Stimulated activated CD4-positive, alpha-beta T cell treated with anti-CD3 and anti-CD28 coated beads, Interleukin-1b, Interleukin-23, amount 100 ng/mL, for 48 hours (primary cell): ENCODE data around the gene DNAAF9.

ENCODE experiments used
- DNase-seq: peaks from one replicate; pipeline ENCODE4 v3.0.0-alpha.2; 2020

Gene DNAAF9

DNA sequence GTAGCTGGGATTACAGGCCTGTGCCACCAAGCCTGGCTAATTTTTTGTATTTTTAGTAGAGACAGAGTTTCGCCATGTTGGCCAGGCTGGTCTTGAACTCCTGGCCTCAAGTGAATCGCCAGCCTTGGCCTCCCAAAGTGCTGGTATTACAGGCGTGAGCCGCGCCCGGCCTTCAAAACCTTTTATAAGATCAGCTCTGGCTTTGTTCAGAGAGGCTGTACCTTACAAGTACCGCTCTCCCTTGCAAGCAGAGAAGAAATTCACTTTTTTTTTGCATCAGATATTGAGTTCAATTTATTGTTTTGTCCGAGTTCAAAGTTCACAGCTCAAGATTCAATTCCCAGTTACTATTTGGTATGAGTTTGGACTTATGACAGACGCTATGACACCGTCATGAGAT, 1.9 kb upstream of the DNAAF9 start:
- DNase-seq = no peak

- DNase-seq = peak; percentile 58
These were observed 535 bp upstream of the DNAAF9 start for GRCh38 chr20:3407771-3408637.

GRCh38 chr20:3406481-3407039, 909 bp downstream of the DNAAF9 start:
- DNase-seq = no peak

GRCh38 chr20:3405696-3406358, 1.6 kb downstream of the DNAAF9 start:
- DNase-seq = no peak

DNA sequence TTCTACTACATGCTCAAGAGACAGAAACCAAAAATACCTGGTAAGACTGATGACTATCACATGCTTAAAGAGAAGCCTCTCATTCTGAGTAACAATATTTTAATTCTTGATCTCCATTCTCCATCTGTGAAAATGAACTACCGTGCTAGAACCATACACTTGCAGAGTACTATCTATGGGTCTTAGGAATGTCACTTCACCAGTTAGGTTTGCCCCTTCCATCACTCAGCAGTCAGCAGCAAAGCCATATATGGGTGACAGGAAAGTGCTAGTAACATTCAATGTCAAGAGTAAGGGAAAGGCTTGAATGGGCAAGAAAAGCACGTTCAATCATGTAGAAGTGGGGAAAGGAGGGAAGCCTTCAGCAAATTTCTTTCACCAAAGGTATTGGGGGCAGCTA, 2.3 kb downstream of the DNAAF9 start:
- DNase-seq = no peak

- DNase-seq = no peak
These were observed 3.1 kb downstream of the DNAAF9 start for GRCh38 chr20:3404402-3404801.

DNA sequence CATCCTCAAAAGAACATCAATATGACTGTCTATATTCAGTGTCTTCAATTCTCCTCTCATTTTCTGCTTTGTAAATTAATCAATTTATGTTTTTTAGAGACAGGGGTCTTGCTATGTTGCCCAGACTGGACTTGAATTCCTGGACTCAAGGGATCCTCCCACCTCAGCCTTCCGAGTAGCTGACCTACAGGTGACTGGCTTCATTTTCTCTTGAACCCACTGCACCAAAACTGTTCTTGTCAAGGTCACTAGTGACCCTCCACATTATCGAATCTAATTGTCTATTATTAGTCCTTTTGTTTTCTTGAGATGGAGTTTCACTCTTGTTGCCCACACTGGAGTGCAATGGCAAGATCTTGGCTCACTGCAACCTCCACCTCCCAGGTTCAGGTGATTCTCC, 3.7 kb downstream of the DNAAF9 start:
- no peak for DNase-seq

GRCh38 chr20:3402453-3402852, 5.0 kb downstream of the DNAAF9 start:
- DNase-seq = no peak

GRCh38 chr20:3400260-3401155, 7.0 kb downstream of the DNAAF9 start:
- DNase-seq = no peak

- DNase-seq = no peak
These were observed 8.7 kb downstream of the DNAAF9 start for GRCh38 chr20:3398681-3399252.

GRCh38 chr20:3396492-3396891, 11.0 kb downstream of the DNAAF9 start:
- DNase-seq = no peak

- no peak for DNase-seq
These were observed 14.7 kb downstream of the DNAAF9 start for GRCh38 chr20:3392756-3393155.

DNA sequence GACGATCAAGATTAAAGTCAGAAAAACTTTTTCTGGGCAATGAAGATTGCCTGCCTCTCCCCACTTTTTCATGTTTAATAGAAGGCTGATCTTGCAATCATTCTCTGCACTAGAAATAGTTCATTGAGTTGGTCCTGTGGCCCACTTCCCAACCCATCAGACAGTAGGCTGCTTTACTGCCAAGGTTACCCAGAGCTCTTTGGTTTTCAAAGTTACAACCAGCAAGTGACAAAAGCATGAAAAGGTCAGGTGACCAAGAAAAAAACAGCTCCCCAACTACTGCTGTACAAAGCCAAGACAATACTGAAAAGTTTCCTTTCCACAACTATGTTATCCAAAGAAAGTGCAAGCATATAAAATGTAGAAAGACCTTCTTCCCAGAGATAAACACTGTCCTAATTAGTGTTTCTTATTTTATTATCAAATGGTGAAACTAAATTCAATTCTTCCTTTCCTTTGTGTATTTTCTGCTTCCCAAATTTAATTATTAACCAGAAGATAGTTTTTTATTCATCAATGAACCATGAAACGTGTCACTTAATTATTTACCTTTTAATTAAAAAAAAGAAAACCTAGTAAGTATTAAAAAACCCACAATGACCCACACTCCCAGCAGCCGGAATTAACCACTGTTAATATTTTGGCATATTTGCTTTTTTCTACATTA, 16.6 kb downstream of the DNAAF9 start:
- no peak for DNase-seq

DNA sequence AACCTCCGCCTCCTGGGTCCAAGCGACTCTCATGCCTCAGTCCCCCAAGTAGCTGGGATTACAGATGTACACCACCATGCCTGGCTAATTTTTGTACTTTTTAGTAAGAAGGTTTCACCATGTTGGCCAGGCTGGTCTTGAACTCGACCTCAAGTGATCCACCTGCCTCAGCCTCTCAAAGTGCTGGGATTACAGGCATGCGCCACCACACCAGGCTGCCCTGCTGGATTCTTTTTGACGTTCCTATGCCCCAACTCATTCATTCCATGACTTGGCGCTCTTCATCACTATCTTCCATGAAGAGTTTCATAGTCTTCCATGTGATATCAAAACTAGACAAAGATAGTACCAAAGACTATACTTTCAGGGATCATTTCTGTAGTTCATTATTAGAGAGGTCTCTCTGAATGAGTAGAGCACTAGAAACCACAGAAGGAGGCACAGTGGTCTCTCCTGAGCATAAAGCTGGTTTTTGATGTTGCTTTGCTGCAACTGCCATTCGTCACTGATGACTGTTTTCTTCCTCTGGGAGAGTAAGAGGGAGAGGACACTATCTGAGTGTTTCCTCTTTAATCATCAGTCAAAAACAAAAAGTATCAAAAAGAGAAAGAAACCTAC, 23.5 kb downstream of the DNAAF9 start:
- DNase-seq = peak; percentile 71

GRCh38 chr20:3382836-3383235, 24.6 kb downstream of the DNAAF9 start:
- DNase-seq = no peak

GRCh38 chr20:3380228-3381070, 27.0 kb downstream of the DNAAF9 start:
- no peak for DNase-seq

- DNase-seq = no peak
These were observed 29.3 kb downstream of the DNAAF9 start for GRCh38 chr20:3378138-3378537.

DNA sequence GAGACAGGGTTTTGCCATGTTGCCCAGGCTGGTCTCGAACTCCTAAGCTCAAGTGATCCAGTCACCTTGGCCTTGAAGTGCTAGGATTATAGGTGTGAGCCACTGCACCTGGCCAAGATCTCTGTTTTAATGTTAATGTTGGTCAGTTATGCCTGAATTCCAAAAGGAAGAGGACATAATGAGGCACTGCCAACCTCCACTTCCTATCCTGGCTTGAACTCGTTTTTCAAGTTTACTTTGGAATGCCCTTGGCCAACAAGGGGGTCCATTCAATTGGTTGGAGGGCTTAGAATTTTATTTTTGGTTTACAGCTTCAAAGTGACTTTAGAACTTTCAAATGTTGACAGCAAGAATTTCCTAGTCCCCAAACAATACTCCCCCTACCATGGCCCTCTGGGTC, 29.8 kb downstream of the DNAAF9 start:
- DNase-seq = no peak

DNA sequence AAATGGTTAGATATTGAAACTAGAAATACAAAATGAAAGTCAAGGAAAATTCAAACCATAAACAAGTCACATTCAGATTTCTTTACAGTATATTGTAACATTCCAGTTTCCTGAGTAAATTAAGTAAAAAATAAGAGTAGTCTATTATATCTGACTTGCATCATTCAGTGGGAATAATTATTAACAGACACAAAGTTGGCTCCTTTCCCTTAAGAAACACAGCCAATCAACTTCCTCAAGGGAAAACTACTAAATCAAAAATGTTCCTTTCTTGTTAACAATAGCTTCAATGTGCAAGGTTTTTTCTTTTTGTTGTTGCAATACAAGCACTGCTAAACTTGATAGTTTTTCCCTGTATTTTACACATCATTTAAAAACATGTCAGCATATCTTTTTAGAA, 33.2 kb downstream of the DNAAF9 start:
- no peak for DNase-seq

- no peak for DNase-seq
These were observed 35.7 kb downstream of the DNAAF9 start for GRCh38 chr20:3371754-3372153.

DNA sequence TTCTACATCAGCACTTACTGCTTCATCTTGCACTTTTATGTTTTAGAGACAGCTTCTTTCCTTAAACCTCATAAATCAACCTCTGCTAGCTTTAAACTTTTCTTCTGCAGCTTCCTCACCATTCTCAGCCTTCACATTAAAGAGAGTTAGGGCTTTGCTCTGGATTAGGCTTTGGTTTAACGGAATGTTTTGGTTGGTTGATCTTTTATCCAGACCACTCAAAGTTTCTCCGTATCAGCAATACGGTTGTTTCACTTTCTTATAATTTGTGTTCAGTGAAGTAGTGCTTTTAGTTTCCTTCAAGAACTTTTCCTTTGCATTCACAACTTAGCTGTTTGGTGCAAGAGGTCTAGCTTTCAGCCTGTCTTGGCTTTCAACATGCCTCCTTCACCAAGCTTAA, 40.4 kb downstream of the DNAAF9 start:
- no peak for DNase-seq
